Endometrium (tissue), 2 donors: ENCODE measurements around the gene ATP8A2.

ENCODE experiments used
- FAIRE-seq: peaks from 2 replicates; lab custom pipeline; 2012; peaks lifted over from hg19 to GRCh38; lab: Jason Lieb, UNC
- donor health status: control.
- donor health status: control.

Gene ATP8A2

GRCh38 chr13:25862156-25862555 is 490.4 kb downstream of the ATP8A2 start:
- no peak for FAIRE-seq

- no peak for FAIRE-seq
Measured at GRCh38 chr13:25864116-25864515, 492.3 kb downstream of the ATP8A2 start.

GRCh38 chr13:25864936-25865335 is 493.2 kb downstream of the ATP8A2 start:
- FAIRE-seq = no peak

DNA sequence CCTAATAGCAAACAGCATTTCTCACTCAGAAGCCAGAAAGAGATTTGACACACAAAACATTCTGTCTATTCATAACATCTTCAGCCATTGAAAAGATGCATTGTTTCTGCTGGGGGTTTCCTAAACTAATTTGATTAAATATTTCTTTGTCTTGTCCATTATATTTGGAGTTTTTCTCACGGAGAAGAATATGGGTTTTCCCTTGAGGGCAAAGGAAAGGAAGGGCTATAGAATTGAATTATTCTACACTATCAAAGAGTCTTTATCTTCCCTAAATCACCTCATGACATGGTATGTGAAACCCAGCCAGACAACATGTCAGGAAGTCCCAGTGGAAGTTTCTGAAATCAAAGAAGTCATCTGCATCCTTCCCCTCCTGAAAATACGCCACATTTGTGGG is 493.6 kb downstream of the ATP8A2 start:
- FAIRE-seq = no peak

DNA sequence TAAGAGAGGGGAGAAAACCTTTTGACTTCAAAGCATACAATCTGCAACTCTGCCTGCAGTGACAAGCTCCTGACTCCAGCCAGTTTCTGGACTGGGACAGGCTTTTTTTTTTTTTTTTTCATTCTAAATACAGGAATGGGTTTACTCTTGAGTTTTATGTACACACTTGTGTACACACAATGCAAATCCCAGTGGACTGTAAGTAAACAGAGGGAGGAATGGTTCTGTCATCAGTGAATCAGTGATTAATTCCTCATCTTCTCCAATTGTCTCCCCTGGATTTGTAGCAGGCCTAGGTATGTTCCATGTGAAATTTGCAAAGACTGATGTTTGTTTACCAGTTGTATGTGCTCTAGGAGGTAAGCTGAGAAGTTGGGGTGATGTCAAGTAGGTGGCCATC is 495.3 kb downstream of the ATP8A2 start:
- no peak for FAIRE-seq

GRCh38 chr13:25868490-25868889 is 496.7 kb downstream of the ATP8A2 start:
- FAIRE-seq = no peak

DNA sequence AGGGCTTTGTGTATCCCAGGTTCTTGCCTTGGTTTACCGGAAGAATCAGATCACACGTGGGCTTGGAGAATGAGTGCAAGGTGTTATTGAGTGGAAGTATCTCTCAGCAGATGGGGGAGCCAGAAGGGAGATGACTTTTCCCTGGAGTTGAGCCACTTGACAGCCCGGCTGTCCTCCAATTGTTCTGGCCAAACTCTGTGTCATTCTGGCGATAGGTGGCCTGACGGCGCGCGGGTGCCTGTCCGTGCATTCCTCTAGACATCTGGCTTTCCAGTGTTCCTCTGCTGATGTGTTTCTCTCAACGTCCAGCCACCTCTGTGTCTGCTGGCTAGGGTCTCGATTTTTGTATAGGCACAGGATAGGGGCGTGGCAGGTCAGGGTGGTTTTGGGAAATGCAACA is 498.2 kb downstream of the ATP8A2 start:
- FAIRE-seq = no peak

DNA sequence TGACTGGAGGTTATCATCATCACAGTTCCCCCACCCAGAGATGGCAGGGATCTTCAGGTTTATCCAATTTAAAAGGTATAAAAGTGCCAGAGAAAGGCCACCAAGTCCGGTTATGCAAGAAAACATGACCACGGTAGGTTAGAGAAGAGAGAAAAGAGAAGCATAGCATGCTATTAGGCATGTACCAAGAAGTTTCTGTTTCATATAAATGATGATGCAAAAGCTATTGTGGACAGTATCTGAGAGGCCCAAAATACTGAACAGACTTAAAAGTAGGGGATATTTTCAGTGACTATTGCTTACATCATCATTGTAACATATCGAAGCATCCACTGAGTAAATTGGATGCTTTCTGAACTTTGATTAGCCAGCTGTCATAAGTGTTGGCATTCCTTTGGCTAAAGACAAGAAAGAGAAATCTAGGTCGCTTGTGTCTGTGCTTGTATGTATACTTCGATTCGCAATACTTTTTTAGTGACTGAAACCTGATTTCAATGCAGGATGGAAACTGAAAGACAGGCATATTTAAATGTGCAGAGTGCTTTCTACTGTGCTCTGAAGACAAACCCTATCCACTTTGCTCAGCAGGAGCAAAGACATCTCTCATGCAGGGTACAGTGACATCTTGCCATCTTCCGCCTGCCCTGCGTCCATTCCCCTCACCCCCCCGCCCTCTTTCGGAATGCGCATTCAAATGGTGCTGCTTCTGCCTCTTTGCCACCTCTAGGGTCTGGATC is 499.8 kb downstream of the ATP8A2 start:
- FAIRE-seq = no peak

DNA sequence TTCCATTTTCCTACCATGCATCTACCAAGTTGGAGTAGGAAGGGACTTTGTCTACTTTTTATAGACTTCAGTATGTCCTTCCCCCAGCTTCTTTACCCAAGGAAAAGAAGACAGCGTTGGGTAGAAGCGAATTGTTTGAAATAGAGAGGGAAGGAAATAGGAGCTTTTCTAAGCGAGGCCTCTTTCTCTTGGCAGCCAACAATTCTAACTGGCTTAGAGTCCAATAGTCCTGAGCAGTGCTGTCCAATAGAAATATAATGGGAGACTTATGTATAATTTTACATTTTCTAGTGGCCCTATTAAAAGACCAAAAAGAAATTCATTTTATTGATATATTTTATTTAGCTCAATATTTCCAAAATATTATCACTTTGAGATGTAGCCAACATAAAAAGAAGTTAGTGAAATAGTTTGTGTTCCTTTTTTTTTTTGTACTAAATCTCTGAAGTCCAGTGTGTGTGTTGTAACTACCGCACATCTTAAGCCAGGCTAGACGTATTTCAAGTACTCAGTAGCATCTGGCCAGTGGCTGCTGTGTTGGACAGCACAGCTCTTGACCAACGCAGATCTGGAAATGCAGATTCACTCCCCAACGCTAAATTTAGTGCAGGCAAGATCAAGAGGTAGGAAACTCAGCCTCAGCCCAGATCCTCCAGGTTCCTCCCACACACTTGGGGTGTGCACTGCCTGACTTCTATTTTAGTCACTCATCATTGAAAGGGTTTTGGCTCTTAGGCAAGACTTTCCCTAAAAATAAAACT is 500.9 kb downstream of the ATP8A2 start:
- no peak for FAIRE-seq

DNA sequence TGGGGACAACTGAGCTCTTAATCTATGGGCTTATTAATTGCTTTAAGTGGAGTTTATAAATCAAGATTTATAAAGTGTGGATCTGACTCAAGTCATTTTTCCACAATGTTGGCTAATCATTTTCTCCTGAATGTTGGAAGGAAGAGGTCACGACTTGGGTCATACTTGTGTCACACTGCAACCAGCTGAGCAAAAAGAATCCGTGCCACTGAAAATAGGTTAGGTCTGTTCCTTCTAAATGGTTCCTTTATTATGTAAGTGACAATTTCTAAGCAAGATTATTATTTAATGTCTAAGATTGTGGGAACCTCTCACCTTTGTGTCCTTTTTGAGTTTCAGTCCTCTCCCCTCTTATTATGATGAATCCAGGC is 501.5 kb downstream of the ATP8A2 start:
- no peak for FAIRE-seq

GRCh38 chr13:25874064-25874737 is 502.4 kb downstream of the ATP8A2 start:
- FAIRE-seq = no peak

- FAIRE-seq = no peak
Measured at GRCh38 chr13:25874907-25875306, 503.1 kb downstream of the ATP8A2 start.

- FAIRE-seq = no peak
Measured at GRCh38 chr13:25876247-25876646, 504.5 kb downstream of the ATP8A2 start.

DNA sequence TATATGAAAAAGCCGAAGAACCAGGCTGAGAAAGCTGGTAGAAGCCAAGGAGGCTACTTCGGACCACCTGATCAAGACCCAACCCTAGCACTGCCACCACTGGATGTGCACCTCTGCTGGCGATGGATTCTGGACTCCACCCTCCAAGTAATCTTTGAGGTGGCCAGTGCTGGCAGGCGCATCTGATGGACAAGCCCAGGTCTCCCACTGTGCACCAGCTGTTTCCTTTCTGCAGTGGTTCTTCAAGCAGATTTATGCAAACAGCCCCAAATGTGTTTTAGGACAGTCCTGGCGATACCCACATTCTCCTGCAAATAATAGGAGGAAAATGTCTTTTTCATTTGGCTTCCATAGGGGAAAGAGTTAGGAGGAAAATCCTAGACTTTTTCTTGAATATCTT is 507.7 kb downstream of the ATP8A2 start:
- FAIRE-seq = no peak

- no peak for FAIRE-seq
Measured at GRCh38 chr13:25881136-25881926, 509.6 kb downstream of the ATP8A2 start.

DNA sequence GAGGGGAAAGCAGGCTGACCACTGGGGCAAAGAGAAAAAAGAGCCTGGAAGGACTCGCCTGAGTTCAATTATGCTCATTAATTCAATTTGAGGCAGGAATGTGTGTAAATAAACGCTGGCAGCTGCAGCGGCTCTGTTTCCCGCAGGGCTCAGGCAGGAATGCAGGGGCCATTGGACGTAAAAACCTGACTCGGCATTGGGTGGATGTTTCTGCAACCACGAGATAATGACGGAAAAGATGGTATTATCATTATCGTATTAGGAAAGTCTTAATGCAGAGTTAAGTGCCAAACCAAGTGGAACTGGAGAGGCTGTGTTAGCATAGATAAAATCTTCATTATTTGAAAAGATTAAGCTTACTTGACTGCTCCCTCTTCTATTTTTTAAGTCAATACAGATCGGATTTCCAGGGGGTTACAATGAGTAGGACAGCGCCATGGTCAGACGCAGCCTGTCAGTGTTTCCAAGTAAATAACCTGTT is 510.2 kb downstream of the ATP8A2 start:
- no peak for FAIRE-seq

DNA sequence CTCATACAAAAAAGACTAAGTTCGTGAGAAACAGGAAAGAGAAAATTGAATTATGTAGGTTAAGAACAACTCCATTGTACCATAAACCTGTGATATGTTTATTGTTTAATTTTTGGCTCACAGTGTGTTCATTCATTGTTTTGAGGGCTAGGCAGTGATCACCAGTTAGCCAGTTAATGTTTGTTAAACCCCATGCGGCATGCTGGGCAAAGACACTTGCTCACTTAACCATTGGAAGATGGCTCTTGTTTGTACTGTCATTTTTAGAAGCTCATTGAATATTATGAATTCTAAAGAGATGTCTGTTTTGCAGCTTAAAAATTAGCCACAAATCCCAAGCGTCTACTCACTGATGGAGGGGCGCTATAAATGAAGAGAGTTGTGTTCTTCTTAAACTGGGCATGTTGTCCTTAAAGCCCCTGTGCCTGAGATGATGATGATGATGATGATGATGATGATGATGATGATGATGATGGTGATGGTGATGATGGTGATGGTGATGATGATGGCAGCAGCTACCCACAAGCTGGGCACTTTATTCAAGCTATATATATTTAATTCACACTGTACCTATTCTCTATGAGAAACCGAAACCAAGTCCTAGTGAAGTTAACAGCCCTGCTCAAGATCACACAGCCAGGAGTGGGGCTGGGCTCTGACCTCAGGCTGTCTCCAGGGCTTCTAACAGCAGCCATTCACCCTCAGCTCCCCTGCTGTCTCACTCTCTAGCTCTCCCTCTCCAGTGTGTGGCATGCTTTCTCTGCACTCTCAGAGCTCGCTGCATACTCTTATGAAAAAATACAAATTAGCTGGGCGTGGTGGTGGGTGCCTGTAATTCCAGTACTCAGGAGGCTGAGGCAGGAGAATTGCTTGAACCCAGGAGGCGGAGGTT is 510.9 kb downstream of the ATP8A2 start:
- no peak for FAIRE-seq

- FAIRE-seq = no peak
Measured at GRCh38 chr13:25885418-25885817, 513.6 kb downstream of the ATP8A2 start.

DNA sequence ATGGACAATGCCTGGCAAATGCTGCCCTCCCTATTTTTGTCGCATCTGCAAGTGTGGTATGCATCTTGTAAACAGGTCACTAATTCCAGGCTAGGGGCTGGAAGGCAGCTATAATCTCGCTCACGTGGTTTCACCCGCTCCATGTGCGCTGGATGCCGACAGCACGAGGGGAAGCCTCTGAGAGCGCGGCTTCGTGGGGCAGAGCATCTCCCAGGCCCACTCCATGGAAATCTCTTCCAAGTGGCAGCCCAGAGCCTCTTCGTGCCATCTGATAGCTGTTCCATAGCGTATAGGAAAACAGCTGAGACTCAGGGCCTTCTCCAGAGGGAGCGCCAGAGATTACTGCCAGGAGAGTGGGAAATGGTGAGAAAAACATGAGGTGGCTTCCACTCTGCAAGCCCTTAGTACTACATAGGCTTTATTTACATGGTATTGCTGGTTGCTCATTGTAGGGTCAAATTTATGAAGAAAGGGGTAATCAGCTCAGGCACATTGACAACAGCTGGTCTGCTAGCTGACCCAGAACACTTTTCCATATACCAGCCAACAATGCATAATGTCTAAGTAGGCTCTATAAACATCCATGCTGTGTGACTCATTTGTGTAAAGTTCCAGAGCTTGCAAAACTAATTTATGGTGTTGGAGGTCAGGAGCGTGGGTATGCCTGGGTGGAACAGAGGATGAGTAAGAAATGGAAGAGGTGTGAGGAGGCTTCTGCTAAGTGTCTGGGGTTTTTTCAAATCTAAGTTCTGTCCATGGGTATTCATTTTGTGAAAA is 514.9 kb downstream of the ATP8A2 start:
- FAIRE-seq = no peak

DNA sequence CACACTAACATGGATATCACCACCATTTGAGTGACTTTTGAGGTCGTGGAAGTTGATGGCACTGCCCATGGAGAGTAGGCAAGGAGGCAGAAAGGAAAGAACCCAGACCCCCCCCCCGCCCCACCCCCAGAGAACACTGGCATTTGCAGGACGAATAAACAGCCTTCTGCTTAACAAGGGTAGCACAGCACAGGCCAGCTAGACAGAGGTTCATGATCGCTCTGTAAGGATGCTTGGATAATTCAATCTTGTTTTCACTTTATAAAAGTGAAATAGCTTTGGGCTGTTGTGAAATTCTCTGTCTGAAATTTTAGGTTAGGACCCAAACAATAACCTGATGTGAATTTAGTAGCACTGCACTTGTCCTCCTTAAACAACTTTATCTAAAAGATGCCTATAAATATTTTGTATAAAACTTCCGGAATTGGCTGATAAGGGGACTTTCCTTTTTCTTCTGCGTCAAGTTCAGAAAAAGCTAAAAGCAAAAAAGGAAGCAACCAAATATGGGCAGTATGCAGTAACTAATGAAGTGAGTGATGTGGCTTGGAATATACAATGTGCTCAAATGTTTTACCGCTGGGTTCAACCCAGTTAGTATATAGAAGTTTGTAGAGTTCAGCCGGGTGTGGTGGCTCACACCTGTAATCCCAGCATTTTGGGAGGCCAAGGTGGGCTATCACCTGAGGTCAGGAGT is 516.3 kb downstream of the ATP8A2 start:
- no peak for FAIRE-seq
